C4-2B (cell line): Measurements from ENCODE around the gene PRDX2.

Experiments used
- ZFX ChIP-seq: fragments of 450-650 bp; IDR thresholded peaks from 2 replicates; pipeline ENCODE4 v1.6.1; 2017
- TF ChIP-seq, protein P1 (sequence below): fragments of 450-650 bp; conservative IDR thresholded peaks from 2 replicates; pipeline ENCODE4 v1.5.1; 2017; ENCODE audit warnings: mild to moderate bottlenecking

- TF ChIP-seq, protein P1, sequence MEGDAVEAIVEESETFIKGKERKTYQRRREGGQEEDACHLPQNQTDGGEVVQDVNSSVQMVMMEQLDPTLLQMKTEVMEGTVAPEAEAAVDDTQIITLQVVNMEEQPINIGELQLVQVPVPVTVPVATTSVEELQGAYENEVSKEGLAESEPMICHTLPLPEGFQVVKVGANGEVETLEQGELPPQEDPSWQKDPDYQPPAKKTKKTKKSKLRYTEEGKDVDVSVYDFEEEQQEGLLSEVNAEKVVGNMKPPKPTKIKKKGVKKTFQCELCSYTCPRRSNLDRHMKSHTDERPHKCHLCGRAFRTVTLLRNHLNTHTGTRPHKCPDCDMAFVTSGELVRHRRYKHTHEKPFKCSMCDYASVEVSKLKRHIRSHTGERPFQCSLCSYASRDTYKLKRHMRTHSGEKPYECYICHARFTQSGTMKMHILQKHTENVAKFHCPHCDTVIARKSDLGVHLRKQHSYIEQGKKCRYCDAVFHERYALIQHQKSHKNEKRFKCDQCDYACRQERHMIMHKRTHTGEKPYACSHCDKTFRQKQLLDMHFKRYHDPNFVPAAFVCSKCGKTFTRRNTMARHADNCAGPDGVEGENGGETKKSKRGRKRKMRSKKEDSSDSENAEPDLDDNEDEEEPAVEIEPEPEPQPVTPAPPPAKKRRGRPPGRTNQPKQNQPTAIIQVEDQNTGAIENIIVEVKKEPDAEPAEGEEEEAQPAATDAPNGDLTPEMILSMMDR = no peak
- no peak for TF ChIP-seq ZFX
These were observed 34.9 kb upstream of the PRDX2 start for GRCh38 chr19:12836529-12836863.
